MCF 10A (cell line): ENCODE measurements around the gene GPR132. TPM values are rescaled to one million over a fixed set of nuclear protein-coding genes. Genes with fewer than 3 reads are reported as not detected.
A peak's percentile ranks its signal among the peaks of the same experiment; 100 is the strongest.

Experiments used
- BruUV-seq: library from RNA; stranded (reverse); fragments of 400-500 nt; replicated peaks from 2 replicates; lab custom pipeline; 2021; lab: Mats Ljungman, UMichigan
- CTCF ChIA-PET: fragments of 300-600 bp; sonication (Branson Sonifier 250); formaldehyde crosslinking; extraction: SDS; loops from one replicate; lab custom pipeline; 2021; ENCODE audit warnings: antibody characterized with exemption, inconsistent platforms; lab: Yijun Ruan, JAX
- POLR2A ChIA-PET: fragments of 300-600, 350-650 bp; sonication (Branson Sonifier 250); formaldehyde crosslinking; extraction: SDS; loops from one replicate; lab custom pipeline; 2020; ENCODE audit warnings: antibody characterized with exemption, inconsistent platforms; lab: Yijun Ruan, JAX
- DNase-seq: peaks from one replicate; pipeline ENCODE4 v3.0.0-alpha.2; 2018; ENCODE audit not compliant: unreplicated experiment
- H3K27ac Mint-ChIP-seq: one replicate; pipeline ENCODE4 v1.8.0; 2022; ENCODE audit warnings: mild to moderate bottlenecking, low read depth, mixed read lengths; ENCODE audit not compliant: unreplicated experiment
- H3K27me3 Mint-ChIP-seq: one replicate; pipeline ENCODE4 v1.8.0; 2022; ENCODE audit warnings: mixed read lengths; ENCODE audit not compliant: insufficient read depth, unreplicated experiment
- H3K36me3 Mint-ChIP-seq: one replicate; pipeline ENCODE4 v1.8.0; 2022; ENCODE audit warnings: mild to moderate bottlenecking, moderate library complexity, mixed read lengths; ENCODE audit not compliant: insufficient read depth, unreplicated experiment
- H3K4me1 Mint-ChIP-seq: one replicate; pipeline ENCODE4 v1.8.0; 2022; ENCODE audit warnings: mixed read lengths; ENCODE audit not compliant: insufficient read depth, unreplicated experiment
- H3K4me3 Mint-ChIP-seq: one replicate; pipeline ENCODE4 v1.8.0; 2022; ENCODE audit warnings: mild to moderate bottlenecking, moderate library complexity, mixed read lengths; ENCODE audit not compliant: unreplicated experiment
- H3K9me3 Mint-ChIP-seq: one replicate; pipeline ENCODE4 v1.8.0; 2022; ENCODE audit warnings: mixed read lengths; ENCODE audit not compliant: unreplicated experiment
- CTCF ChIP-seq: fragments of 200-600 bp; IDR thresholded peaks from one replicate; pipeline ENCODE4 v1.8.0; 2022; ENCODE audit warnings: antibody characterized with exemption, mild to moderate bottlenecking; ENCODE audit not compliant: unreplicated experiment
- intact Hi-C: fragments of 100-400 bp; cut with micrococcal nuclease; formaldehyde crosslinking; loops from 2 replicates; pipeline ENCODE4 v1.14.1; 2022
- total RNA-seq: library from RNA; stranded (reverse); gene quantifications from 2 replicates; pipeline ENCODE4 v1.2.3, GENCODE V29; 2022

Gene GPR132
- total RNA-seq, 1 experiment from 2014 or later = 0.42 TPM

- H3K4me1 Mint-ChIP-seq = peaks cover 27% of the 10 kb centered on the region
- no peaks in the 10 kb centered on the region for H3K27me3 Mint-ChIP-seq
- H3K4me3 Mint-ChIP-seq = peak overlapping the region; percentile 73
- intact Hi-C loops = loop anchor here (5.0 kb wide), 1 partner anchor 88 kb away; the partner anchor contains the start of gene NUDT14
- no peak for DNase-seq
- ChIA-PET POLR2A (interaction anchor here (0.6 to 1.8 kb wide), 4 partner anchors 29 to 268 kb away, joined by 3 to 8 read pairs (median 4); no protein-coding TSS in a partner anchor), CTCF (interaction anchor here (0.5 to 1.0 kb wide), 5 partner anchors 33 to 277 kb away, joined by 3 to 4 read pairs (median 3); no protein-coding TSS in a partner anchor)
- TF ChIP-seq CTCF = no peak
- no TSS peak for BruUV-seq
- no peak overlapping the region for H3K27ac Mint-ChIP-seq
- peaks cover 12% of the 10 kb centered on the region for H3K36me3 Mint-ChIP-seq
- peaks cover 8% of the 10 kb centered on the region for H3K9me3 Mint-ChIP-seq
Observed at GRCh38 chr14:105094193-105094907, 29.1 kb upstream of the GPR132 start.

GRCh38 chr14:105093431-105094192 lies 28.4 kb upstream of the GPR132 start:
- POLR2A ChIA-PET = interaction anchor here (0.6 to 1.8 kb wide), 3 partner anchors 72 to 267 kb away, joined by 3 to 8 read pairs (median 4); no protein-coding TSS in a partner anchor
- H3K36me3 Mint-ChIP-seq = peaks cover 12% of the 10 kb centered on the region
- no TSS peak for BruUV-seq
- peak overlapping the region; percentile 83 for H3K27ac Mint-ChIP-seq
- intact Hi-C loops = loop anchor here (5.0 kb wide), 1 partner anchor 89 kb away; the partner anchor contains the start of gene NUDT14
- CTCF ChIA-PET = interaction anchor here (0.5 to 1.0 kb wide), 4 partner anchors 33 to 76 kb away, joined by 3 to 4 read pairs (median 3); no protein-coding TSS in a partner anchor
- peaks cover 32% of the 10 kb centered on the region for H3K4me1 Mint-ChIP-seq
- DNase-seq = peak; percentile 82
- H3K9me3 Mint-ChIP-seq = peaks cover under 1% of the 10 kb centered on the region
- H3K27me3 Mint-ChIP-seq = no peaks in the 10 kb centered on the region
- H3K4me3 Mint-ChIP-seq = peak overlapping the region; percentile 73
- peak; percentile 29 for TF ChIP-seq CTCF

GRCh38 chr14:105093038-105093430 lies 27.8 kb upstream of the GPR132 start:
- H3K27me3 Mint-ChIP-seq = no peaks in the 10 kb centered on the region
- peaks cover 36% of the 10 kb centered on the region for H3K4me1 Mint-ChIP-seq
- H3K4me3 Mint-ChIP-seq = peak overlapping the region; percentile 82
- ChIA-PET CTCF (interaction anchor here (0.8 kb wide), 1 partner anchor 77 kb away, joined by 3 read pairs; no protein-coding TSS in a partner anchor), POLR2A (interaction anchor here (0.6 to 0.7 kb wide), 2 partner anchors 74 to 107 kb away, joined by 3 read pairs; no protein-coding TSS in a partner anchor)
- DNase-seq = peak; percentile 50
- intact Hi-C loops = loop anchor here (5.0 kb wide), 1 partner anchor 89 kb away; the partner anchor contains the start of gene NUDT14
- no peaks in the 10 kb centered on the region for H3K9me3 Mint-ChIP-seq
- BruUV-seq = no TSS peak
- peaks cover 12% of the 10 kb centered on the region for H3K36me3 Mint-ChIP-seq
- peak overlapping the region; percentile 83 for H3K27ac Mint-ChIP-seq
- no peak for TF ChIP-seq CTCF
